SU-DHL-6 (cell line): ENCODE results near the gene MEOX2.

Experiments used
- EZH2phosphoT487 ChIP-seq: fragments of 200-600 bp; sonication (generic), shearing (Covaris generic); conservative IDR thresholded peaks from 2 replicates; pipeline ENCODE4 v1.6.1; 2018; ENCODE audit warnings: mild to moderate bottlenecking, antibody characterized with exemption, low read length, moderate library complexity, mixed read lengths
- TF ChIP-seq, protein P1 (sequence below): fragments of 200-600 bp; sonication (generic); IDR thresholded peaks from one replicate; pipeline ENCODE4 v1.5.1; 2017; ENCODE audit warnings: antibody characterized with exemption, mild to moderate bottlenecking, low read length, moderate library complexity; ENCODE audit not compliant: insufficient read depth, poor library complexity, severe bottlenecking

DNA sequence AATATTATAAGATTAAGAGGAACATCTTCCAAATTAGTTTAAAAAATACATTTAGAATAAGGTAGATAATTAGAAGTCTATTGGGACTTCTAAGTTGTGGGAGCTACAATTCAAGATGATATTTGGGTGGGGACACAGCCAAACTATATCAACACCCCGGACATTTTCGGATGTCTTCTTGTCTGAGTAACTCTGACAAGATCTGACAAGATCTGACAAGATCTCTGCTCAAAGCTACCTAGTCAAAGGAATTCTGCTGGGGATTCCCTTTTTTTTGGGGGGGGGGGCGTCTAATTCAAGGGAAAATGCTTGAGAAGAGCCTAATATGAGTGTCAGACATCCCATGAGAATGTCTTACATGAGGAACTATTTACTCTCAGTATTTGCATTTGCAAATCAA is 119.4 kb downstream of the MEOX2 start:
- TF ChIP-seq, protein P1, sequence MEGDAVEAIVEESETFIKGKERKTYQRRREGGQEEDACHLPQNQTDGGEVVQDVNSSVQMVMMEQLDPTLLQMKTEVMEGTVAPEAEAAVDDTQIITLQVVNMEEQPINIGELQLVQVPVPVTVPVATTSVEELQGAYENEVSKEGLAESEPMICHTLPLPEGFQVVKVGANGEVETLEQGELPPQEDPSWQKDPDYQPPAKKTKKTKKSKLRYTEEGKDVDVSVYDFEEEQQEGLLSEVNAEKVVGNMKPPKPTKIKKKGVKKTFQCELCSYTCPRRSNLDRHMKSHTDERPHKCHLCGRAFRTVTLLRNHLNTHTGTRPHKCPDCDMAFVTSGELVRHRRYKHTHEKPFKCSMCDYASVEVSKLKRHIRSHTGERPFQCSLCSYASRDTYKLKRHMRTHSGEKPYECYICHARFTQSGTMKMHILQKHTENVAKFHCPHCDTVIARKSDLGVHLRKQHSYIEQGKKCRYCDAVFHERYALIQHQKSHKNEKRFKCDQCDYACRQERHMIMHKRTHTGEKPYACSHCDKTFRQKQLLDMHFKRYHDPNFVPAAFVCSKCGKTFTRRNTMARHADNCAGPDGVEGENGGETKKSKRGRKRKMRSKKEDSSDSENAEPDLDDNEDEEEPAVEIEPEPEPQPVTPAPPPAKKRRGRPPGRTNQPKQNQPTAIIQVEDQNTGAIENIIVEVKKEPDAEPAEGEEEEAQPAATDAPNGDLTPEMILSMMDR: no peak
- no peak for TF ChIP-seq EZH2phosphoT487
